C4-2B (cell line): ENCODE results near the gene CD79A.

Experiments
- CTCF ChIP-seq: fragments of 450-650 bp; conservative IDR thresholded peaks from 2 replicates; pipeline ENCODE4 v1.5.1; 2017; ENCODE audit warnings: mild to moderate bottlenecking
- ZFX ChIP-seq: fragments of 450-650 bp; IDR thresholded peaks from 2 replicates; pipeline ENCODE4 v1.6.1; 2017

GRCh38 chr19:41876847-41877832, at the start of gene CD79A:
- TF ChIP-seq CTCF (no peak), ZFX (no peak)
